Hematopoietic multipotent progenitor cell treated with erythropoietin and hydrocortisone succinate and interleukin-3 and kit ligand, for 6 days (in vitro differentiated cells): ENCODE results near the gene IKZF2.

Experiments
- DNase-seq: peaks from one replicate; pipeline ENCODE4 v3.0.0-alpha.2; 2015

The IKZF2 gene

GRCh38 chr2:212953170-212953920 lies 198.1 kb downstream of the IKZF2 start:
- no peak for DNase-seq

GRCh38 chr2:212949786-212950185 lies 201.6 kb downstream of the IKZF2 start:
- DNase-seq: no peak
